ENCODE data around the gene CNOT3. TPM values are rescaled to one million over a fixed set of nuclear protein-coding genes. Genes with fewer than 3 reads are reported as not detected.
A peak's percentile ranks its signal among the peaks of the same experiment; 100 is the strongest.

Gene CNOT3
- total RNA-seq, 4 donors from 2014 or later, result 18.0 to 27.9 (median 18.7) TPM

GRCh38 chr19:54114340-54115108, 23.0 kb upstream of the CNOT3 start:
- Histone ChIP-seq H3K9me3 (no peaks in the 10 kb centered on the region), H3K27ac (peak overlapping the region; percentile 25 to 96 (median 90)), H3K36me3 (peaks cover 14 to 50% (median 16%) of the 10 kb centered on the region in 3 donors), H3K4me1 (peaks cover 19 to 31% (median 22%) of the 10 kb centered on the region in 3 donors), H3K27me3 (no peaks in the 10 kb centered on the region), H3K4me3 (peak overlapping the region; percentile 62 to 92 (median 83))
- WGBS, 2 donors, result 33 to 58% methylated on average over 3 to 22 of the region's 28 CpGs
- intact Hi-C loops (cut with DNase I), result no loop called here
- DNase-seq, result no peak
- TF ChIP-seq CTCF (IDR thresholded peaks at IDR 0.05) (no peak), POLR2A (IDR thresholded peaks at IDR 0.05) (no peak)

GRCh38 chr19:54115109-54116063, 22.2 kb upstream of the CNOT3 start, which contains the start of the genes PRPF31 and TFPT:
PRPF31 (plus strand) TSS chr19:54115754; CDS start chr19:54118279, 2,525 bp downstream.
TFPT (minus strand) TSS chr19:54115657; CDS start chr19:54115269, 388 bp downstream.
- peak in 3 of 4 donors; percentile 38 to 64 (median 52) for TF ChIP-seq POLR2A (IDR thresholded peaks at IDR 0.05)
- TF ChIP-seq CTCF (IDR thresholded peaks at IDR 0.05), result peak in 2 of 6 experiments; percentile 3 to 32
- 0% methylated on average over 53 to 58 of the region's 60 CpGs for WGBS, 2 donors
- peak; percentile 94 for DNase-seq
- Histone ChIP-seq H3K27me3 (no peaks in the 10 kb centered on the region), H3K4me1 (peaks cover 19 to 31% (median 22%) of the 10 kb centered on the region in 3 donors), H3K4me3 (peak within 1 kb of the TSS; percentile 62 to 92 (median 83)), H3K36me3 (peaks cover 5 to 50% (median 7%) of the 10 kb centered on the region in 3 donors), H3K27ac (peak within 1 kb of the TSS; percentile 90 to 96 (median 91)), H3K9me3 (no peaks in the 10 kb centered on the region)
- intact Hi-C loops (cut with DNase I), result no loop called here

DNA sequence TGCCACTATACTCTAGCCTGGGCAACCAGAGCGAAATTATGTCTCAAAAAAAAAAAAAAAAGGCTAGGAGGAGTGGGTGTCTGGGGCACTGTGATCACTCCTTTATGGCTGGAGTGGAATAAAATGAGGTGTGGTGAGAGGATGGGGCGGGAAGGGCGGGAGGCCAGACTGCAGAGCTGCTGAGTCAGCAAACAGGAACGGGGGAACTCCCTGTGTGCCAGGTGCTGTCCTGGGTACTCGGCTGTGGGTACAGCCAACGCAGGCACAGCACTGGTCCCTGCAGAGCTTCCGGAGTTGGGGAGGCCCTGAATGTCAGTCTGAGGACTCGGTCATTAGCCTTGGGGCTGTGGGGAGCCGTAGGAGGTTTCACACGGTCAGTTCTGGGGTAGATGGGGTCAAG, 16.3 kb upstream of the CNOT3 start:
- intact Hi-C loops (cut with DNase I), result no loop called here
- WGBS, 2 donors, result 76 to 89% methylated on average over 7 to 10 of the region's 10 CpGs

DNA sequence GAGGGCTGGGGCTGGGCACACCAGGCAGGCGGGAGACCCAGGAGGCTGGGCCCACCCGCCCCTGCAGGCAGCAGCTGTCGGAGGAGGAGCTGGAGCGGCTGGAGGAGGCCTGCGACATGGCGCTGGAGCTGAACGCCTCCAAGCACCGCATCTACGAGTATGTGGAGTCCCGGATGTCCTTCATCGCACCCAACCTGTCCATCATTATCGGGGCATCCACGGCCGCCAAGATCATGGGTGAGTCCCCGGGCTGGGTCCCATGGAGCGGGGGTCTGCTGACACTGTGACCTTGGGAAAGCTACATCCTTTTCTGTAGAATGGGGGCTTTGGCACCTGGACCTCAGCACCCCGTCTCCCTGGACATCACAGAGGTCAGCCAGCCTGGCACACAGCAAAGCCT, 13.9 kb upstream of the CNOT3 start:
- intact Hi-C loops (cut with DNase I), result no loop called here
- TF ChIP-seq POLR2A (IDR thresholded peaks at IDR 0.05) (no peak), CTCF (IDR thresholded peaks at IDR 0.05) (no peak)
- WGBS, 2 donors, result 90% methylated on average over 8 of the region's 17 CpGs; no CpG with 5 or more reads in 1 of the 2 donors

More for the DNA sequence above, 16.3 kb upstream of the CNOT3 start:
- no peak for DNase-seq
- H3K36me3 ChIP-seq, result peaks cover 23 to 85% (median 34%) of the 10 kb centered on the region in 3 donors
- no peak overlapping the region for H3K27ac ChIP-seq
- H3K9me3 ChIP-seq, result no peaks in the 10 kb centered on the region
- no peak overlapping the region for H3K4me3 ChIP-seq
- no peak for TF ChIP-seq CTCF (IDR thresholded peaks at IDR 0.05)
- no peak for TF ChIP-seq POLR2A (IDR thresholded peaks at IDR 0.05)
- no peaks in the 10 kb centered on the region for H3K27me3 ChIP-seq
- H3K4me1 ChIP-seq, result peaks cover 4 to 12% (median 9%) of the 10 kb centered on the region in 3 donors

More for the DNA sequence above, 13.9 kb upstream of the CNOT3 start:
- Histone ChIP-seq H3K36me3 (peaks cover 36 to 100% (median 56%) of the 10 kb centered on the region in 3 donors), H3K9me3 (no peaks in the 10 kb centered on the region), H3K27ac (no peak overlapping the region), H3K4me3 (no peak overlapping the region), H3K4me1 (no peaks in the 10 kb centered on the region), H3K27me3 (no peaks in the 10 kb centered on the region)
- DNase-seq, result no peak
